OCI-LY7 (cell line): Measurements from ENCODE around the gene ESPNL.

ENCODE experiments used
- EZH2phosphoT487 ChIP-seq: fragments of 200-600 bp; sonication (generic); IDR thresholded peaks from 2 replicates; pipeline ENCODE4 v1.6.1; 2018; ENCODE audit warnings: low read depth, borderline replicate concordance, mild to moderate bottlenecking, mixed run types, antibody characterized with exemption, low read length, moderate library complexity, mixed read lengths
- TF ChIP-seq, protein P1 (sequence below): fragments of 200-600 bp; sonication (generic); conservative IDR thresholded peaks from 2 replicates; pipeline ENCODE4 v1.5.1; 2014; ENCODE audit warnings: mild to moderate bottlenecking, antibody characterized with exemption, low read length, moderate library complexity, mixed read lengths

DNA sequence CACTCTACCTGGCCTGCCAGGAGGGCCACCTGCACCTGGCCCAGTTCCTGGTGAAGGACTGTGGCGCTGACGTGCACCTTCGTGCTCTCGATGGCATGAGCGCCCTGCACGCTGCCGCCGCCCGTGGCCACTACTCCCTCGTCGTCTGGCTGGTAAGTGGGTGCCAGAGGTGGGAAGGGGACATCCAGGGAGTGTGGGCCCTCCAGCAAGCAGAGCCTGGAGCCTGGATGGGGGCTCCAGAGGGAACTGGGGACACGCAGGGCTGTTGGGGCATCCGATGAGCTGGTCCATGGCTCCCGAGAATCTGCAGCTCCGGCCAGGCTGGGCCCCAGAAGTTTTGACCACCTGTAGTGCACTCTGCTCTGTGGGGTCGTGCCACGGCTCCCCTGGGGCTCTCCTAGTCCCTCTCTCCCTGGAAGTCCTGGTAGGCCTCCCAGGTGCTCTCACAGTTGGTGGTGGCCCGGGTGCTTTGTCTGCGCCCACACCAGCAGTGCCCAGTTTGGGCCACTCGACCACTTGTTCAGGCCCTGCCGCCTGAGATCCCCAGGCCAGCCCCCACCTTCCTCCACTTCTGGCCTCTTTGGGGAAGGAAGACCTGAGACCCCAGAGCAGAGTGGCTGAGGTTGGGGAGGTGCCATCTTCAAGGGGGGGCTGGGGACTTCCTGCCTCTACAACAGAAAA is 4.7 kb downstream of the ESPNL start:
- TF ChIP-seq, protein P1, sequence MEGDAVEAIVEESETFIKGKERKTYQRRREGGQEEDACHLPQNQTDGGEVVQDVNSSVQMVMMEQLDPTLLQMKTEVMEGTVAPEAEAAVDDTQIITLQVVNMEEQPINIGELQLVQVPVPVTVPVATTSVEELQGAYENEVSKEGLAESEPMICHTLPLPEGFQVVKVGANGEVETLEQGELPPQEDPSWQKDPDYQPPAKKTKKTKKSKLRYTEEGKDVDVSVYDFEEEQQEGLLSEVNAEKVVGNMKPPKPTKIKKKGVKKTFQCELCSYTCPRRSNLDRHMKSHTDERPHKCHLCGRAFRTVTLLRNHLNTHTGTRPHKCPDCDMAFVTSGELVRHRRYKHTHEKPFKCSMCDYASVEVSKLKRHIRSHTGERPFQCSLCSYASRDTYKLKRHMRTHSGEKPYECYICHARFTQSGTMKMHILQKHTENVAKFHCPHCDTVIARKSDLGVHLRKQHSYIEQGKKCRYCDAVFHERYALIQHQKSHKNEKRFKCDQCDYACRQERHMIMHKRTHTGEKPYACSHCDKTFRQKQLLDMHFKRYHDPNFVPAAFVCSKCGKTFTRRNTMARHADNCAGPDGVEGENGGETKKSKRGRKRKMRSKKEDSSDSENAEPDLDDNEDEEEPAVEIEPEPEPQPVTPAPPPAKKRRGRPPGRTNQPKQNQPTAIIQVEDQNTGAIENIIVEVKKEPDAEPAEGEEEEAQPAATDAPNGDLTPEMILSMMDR, result no peak
- no peak for TF ChIP-seq EZH2phosphoT487
